ENCODE data around the gene LIPG.

GRCh38 chr18:49631146-49631866 lies 69.4 kb downstream of the LIPG start:
- TF ChIP-seq E2F4 (CRISPR knock-in tag; IDR thresholded peaks at IDR 0.05; ENCODE audit: borderline replicate concordance, low read depth): no peak
- TF ChIP-seq ETV6 (CRISPR knock-in tag; IDR thresholded peaks at IDR 0.05): no peak
- no peak for TF ChIP-seq ZNF423 (CRISPR knock-in tag; IDR thresholded peaks at IDR 0.05)
- TF ChIP-seq CTCF (IDR thresholded peaks at IDR 0.05): no peak
- no peak for TF ChIP-seq TEAD4 (CRISPR knock-in tag; IDR thresholded peaks at IDR 0.05)
- TF ChIP-seq NR3C1 (CRISPR knock-in tag; conservative IDR thresholded peaks at IDR 0.05; ENCODE audit: low read depth): no peak
- TF ChIP-seq, protein P1, sequence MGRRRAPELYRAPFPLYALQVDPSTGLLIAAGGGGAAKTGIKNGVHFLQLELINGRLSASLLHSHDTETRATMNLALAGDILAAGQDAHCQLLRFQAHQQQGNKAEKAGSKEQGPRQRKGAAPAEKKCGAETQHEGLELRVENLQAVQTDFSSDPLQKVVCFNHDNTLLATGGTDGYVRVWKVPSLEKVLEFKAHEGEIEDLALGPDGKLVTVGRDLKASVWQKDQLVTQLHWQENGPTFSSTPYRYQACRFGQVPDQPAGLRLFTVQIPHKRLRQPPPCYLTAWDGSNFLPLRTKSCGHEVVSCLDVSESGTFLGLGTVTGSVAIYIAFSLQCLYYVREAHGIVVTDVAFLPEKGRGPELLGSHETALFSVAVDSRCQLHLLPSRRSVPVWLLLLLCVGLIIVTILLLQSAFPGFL (CRISPR knock-in tag; IDR thresholded peaks at IDR 0.05; ENCODE audit: borderline replicate concordance): no peak
- TF ChIP-seq ELF4 (CRISPR knock-in tag; IDR thresholded peaks at IDR 0.05; ENCODE audit: low read depth): no peak
- no peak for TF ChIP-seq ZBTB43 (CRISPR knock-in tag; IDR thresholded peaks at IDR 0.05)
- TF ChIP-seq, protein P2, sequence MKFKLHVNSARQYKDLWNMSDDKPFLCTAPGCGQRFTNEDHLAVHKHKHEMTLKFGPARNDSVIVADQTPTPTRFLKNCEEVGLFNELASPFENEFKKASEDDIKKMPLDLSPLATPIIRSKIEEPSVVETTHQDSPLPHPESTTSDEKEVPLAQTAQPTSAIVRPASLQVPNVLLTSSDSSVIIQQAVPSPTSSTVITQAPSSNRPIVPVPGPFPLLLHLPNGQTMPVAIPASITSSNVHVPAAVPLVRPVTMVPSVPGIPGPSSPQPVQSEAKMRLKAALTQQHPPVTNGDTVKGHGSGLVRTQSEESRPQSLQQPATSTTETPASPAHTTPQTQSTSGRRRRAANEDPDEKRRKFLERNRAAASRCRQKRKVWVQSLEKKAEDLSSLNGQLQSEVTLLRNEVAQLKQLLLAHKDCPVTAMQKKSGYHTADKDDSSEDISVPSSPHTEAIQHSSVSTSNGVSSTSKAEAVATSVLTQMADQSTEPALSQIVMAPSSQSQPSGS (CRISPR knock-in tag; IDR thresholded peaks at IDR 0.05; ENCODE audit: borderline replicate concordance, low read depth): no peak
- no peak for TF ChIP-seq AFF4 (CRISPR knock-in tag; IDR thresholded peaks at IDR 0.05; ENCODE audit: borderline replicate concordance)
- no peak for TF ChIP-seq ZNF121 (CRISPR knock-in tag; IDR thresholded peaks at IDR 0.05)
- no peak for TF ChIP-seq MAX (CRISPR knock-in tag; IDR thresholded peaks at IDR 0.05)
- TF ChIP-seq, protein P3, sequence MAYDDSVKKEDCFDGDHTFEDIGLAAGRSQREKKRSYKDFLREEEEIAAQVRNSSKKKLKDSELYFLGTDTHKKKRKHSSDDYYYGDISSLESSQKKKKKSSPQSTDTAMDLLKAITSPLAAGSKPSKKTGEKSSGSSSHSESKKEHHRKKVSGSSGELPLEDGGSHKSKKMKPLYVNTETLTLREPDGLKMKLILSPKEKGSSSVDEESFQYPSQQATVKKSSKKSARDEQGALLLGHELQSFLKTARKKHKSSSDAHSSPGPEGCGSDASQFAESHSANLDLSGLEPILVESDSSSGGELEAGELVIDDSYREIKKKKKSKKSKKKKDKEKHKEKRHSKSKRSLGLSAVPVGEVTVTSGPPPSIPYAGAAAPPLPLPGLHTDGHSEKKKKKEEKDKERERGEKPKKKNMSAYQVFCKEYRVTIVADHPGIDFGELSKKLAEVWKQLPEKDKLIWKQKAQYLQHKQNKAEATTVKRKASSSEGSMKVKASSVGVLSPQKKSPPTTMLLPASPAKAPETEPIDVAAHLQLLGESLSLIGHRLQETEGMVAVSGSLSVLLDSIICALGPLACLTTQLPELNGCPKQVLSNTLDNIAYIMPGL (CRISPR knock-in tag; IDR thresholded peaks at IDR 0.05): no peak
